HG03442 (cell line): ENCODE data around the gene NMRAL1.

Source experiments
- ATAC-seq: cut with Tn5 transposase; IDR thresholded peaks from one replicate; pipeline ENCODE4 v1.9.1; 2021; ENCODE audit warnings: mild to moderate bottlenecking, moderate library complexity; ENCODE audit not compliant: unreplicated experiment

Gene NMRAL1

DNA sequence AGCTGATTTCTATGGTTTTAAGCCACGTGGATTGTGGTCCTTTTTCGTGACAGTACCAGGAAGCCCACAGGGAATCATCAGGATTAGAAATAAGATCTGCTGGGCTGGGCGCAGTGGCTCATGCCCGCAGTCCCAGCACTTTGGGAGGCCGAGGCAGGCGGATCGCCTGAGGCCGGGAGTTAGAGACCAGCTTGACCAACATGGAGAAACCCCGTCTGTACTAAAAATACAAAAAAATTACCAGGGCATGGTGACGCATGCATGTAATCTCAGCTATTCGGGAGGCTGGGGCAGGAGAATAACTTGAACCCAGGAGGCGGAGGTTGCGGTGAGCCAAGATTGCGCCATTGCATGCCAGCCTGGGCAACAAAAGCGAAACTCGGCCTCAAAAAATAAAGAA, 6.5 kb downstream of the NMRAL1 start:
- ATAC-seq, result no peak

DNA sequence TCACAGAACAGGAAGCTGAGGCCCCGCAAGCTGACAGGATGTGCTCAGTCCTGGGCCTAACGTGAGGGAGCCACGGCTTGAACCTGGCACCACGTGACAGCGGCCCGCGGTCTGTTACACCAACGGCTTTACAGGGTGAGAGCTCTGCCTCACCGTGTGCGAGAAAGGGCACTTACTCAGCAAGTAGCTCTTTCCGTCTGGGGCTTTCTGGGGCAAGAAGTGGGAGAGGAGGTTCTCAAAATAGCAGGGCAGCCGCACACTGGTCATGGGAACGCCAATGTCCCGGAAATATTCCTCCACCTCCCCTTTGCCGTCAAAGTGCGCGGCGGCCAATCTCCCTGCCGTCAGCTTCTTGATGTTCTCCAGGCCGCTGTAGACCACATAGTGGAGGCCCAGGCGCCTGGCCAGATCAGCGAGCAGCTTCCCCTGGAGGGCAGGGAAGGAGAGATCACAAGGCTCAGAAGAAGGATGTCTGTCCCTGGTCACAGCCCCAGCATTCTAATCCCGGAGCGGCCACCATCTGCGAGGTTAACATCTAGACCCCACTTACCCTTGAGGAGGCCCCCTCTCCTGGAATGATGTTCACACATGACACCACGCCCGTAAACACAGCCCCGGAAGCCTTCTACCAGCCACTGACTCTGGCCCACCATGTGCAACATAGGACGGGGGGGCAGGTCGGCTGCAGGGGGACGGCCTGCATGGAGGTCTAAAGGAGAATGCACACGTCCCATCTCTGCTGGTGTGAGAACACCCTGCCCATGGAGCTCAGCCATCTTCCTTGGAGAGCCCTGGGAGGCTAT, 8.2 kb downstream of the NMRAL1 start:
- no peak for ATAC-seq

DNA sequence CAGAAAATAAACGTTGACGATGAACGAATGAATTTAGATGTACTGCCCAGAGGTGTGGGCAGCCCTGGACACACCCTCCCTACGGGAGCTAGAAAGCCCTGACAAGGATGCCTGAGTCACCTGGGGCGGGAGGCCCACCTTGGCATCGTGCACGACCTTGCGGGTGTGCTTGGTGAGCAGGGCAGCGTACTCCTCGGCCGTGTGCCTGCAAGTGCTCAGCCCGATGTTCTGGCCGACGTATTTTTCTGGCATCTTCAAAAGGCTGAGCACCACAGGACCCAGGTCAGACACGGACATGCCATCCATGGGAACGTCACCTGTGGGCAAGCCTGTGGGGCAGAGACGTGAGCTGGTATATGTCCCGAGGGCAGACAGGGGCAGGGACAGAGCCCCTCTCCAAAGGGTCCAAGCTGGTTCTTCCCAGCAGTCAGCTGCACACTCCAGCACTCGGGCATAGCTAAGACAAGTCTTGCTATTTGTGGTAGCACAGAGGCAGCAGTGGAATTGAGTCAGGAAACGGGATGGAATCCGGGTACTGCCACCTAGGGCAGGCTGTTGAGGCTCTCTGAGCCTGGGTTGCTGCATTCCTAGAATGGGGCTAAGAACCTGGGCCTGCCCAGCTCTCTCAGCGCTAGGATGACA, 10.8 kb downstream of the NMRAL1 start:
- no peak for ATAC-seq

DNA sequence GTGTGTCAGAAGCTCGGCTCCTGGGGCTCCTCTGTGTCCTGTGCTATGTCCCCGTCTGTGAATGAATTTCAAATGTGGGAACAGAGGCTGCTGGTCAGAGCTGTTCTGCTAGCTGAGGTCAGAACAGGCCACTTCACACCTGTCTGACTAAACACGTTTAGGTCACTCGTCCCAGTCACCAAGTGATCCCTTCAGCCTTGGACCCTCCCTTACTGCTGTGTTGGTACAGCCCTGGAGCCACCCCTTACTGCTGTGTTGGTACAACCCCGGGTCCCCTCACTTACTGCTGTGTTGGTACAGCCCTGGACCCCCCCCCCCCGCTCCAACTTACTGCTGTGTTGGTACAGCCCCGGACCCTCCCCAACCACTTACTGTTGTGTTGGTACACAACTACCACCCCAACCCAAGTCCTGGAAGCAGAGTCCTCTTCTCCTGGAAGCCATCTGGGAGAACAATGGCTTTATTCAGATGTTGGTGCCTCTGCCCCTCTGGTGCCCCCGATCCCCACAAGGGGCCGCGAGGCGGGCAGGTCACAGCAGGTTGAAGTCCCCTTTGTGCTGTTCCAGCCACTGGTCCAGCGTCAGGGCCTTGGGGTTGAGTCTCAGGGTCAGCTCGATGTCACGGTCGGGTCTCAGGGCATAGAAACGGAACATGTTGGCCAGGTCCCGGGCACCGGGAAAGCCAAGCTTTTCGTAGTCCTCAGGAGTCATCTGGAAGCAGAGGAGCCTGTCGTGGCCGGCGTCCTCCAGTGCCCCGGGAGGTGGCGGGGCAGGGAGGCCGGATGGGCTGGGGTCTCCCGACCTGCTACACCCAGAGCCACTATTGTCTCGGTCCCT, 13.0 kb downstream of the NMRAL1 start:
- no peak for ATAC-seq

DNA sequence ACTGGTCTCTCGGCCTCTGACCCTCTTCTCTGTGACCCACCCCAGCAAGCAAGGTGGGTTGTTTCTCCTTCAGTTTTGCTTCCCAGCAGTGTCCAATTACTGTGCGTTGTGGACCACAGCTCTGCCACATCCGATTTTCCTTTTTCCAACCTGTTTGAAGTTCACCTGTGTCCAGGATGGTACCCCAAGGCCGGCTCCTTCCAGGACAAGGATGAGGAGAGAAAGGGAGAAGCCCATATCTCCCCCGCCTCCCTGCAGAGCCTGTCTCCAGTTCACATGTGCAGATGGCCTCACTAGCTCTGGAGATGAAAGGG, 13.5 kb downstream of the NMRAL1 start:
- ATAC-seq, result no peak

DNA sequence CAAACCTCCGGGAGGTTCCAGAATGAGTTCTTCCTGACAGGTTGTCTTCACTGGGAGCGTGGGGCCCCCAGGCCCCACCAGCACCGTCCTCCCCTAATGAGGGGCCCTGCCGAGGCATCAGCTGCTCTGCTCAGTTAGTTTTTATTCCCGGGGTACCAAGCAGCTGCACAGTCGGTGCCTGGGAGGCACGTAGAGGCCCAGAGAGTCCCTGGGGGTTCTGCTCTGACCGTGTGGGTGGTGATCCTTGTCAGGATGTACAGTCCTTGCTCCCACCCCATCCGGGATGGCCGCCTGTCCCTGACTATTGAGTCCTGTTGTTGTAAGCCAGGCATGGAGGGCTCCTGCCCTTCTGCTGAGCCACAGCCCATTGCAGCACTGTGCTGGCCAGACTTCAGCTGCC, 18.5 kb downstream of the NMRAL1 start:
- no peak for ATAC-seq

DNA sequence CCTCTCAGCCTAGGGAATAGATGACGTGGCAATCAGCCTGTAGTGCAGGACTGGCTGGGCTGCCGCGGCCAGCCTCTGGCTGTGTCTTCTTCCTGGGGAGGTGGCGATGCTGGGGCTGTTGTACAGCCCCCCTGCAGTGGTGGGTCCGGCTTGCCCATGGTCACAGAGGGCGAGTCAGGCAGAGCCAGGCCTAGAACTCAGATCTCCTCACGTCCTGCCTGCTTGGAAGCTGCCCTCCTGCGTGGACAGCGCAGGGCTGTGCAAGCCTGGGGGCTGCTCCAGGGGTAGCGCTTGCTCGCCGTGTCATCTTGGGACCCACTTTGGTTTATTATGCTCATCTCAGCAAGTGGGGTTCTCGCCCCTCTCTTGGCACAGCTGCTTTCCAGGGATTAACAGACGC, 19.3 kb downstream of the NMRAL1 start:
- ATAC-seq, result no peak

DNA sequence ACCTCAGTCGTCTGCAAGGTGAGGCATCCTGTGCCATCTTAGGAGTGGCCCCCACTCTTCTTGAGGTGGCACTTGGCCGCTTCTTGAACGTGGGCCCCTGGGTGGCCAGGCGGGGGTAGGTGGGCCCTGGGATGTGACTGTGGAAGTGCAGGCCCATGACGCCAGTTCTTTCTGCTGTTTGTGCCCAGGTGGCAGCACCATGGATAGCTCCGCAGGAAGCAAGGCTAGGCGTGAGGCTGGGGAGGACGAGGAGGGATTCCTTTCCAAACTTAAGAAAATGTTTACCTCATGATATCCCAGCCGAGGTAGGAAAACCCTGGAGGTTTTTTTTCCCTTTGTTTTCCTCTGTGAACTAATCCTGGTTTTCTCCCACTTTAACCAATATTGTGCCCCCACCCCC, 19.8 kb downstream of the NMRAL1 start:
- ATAC-seq, result no peak

DNA sequence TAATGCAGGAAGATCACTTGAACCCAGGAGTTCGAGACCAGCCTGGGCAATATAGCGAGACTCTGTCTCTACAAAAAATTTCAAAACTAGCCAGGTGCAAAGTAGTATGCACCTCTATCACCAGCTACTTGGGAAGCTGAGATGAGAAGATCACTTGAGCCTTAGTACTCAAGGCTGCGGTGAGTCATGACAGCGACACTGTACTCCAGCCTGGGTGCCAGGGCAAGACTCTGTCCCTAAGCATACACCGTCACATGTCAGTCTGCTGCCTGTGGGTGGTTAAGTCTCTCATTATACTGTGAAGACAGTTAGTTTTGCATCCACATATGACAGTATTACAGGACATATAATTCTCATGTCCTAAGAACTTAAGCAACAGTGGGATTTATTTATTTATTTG, 21.8 kb downstream of the NMRAL1 start:
- no peak for ATAC-seq

DNA sequence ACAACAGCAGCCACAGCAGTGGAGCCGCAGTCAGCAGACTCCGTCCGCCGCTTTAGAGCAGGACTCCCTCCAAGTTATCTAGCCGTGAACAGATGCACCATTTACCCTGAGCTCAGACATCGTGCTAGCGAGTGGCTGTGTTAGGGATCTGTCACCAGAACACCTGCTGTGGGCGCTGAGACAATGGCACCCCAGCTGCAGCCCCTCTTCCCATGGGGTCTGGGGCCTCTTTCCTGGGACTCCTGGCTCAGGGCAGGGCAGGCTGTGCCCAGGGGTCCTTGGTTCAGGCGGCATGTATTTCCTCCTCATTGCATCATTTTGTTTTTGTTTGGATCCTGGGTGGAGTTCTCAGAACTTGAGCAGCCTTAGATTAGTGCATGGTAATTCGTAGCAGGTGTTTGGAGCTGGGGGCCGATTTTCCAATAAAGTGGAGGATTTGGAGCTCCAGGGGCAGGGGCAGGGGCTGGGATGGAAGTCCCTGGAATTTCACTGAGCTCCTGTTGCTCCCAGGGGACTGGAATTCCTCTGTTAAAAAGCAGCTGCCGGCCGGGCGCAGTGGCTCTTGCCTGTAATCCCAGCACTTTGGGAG, 23.4 kb downstream of the NMRAL1 start:
- no peak for ATAC-seq

DNA sequence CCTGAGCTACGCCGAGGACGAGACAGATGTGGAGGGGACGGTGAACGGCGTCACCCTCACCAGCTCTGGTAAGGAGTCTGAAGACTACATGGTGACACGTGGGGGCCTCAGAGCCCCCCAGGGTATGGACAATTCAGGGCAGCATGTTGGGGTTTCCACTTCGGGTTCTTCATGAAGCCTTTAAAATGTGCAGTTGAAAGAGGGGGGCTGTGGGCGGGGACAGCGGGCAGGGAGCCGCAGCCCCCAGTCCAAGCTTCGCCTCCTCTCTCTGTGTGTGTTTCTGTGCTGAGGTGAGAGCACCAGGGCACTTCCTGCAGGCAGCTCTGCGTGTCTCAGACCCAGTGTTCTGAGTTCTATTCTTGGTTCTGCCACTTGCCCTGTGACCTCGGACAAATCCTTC, 24.0 kb downstream of the NMRAL1 start:
- no peak for ATAC-seq

DNA sequence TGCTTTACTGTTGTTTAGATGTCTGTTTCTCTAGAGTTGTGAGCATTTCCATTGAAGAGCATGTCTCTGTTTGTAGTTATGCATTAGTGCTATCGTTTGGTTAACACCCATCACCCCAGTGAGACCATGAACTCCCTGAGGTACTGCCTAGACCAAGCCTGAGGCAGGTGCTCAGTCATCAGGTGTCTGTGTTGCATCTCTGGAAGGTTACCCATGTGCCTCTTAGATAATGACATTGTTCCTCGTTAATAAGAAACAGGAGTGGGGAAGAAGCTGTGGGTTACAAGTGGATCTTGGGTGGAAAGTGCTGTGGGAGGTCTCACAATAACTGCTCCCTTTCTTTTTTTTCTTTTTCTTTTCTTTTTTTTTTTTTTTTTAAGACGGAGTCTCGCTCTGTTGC, 30.4 kb downstream of the NMRAL1 start:
- ATAC-seq, result no peak

DNA sequence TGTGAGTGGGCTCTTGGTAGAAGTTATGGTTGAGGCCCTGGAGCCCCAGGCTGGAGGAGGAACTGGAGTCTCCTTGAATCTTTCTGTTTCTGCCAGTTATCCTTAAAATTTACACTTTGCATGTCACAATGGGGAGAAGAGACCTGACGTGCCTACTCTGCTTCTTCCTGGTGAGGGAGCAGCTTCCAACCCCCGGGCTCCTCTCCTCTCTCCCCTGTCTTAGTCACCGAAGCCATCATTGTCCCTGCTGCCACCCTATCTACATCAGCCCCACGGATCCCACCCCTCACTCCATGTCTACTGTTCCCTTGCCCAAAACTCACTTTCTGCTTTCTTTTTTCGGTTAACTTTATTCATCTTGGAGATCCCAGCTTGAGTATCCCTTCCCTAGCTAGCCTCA, 31.2 kb downstream of the NMRAL1 start:
- ATAC-seq, result no peak

DNA sequence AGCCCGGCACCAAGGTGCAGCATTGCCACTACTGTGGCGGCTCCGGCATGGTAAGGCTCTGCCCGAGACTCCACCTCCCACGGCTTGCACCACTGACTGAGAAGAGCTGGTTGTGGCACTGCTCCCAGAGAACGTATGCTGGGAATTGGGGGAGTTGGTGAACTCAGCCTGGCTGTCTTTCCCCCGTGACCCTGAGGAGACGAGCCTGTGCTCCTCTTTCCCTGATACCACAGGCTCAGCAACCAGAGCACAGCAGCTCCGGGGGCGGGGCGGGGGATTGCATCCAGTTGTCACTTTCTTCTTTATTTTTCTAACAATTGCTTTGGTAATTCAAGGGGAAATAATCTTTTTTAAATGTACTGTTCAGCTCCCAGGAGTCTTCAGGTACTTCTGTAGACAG, 32.1 kb downstream of the NMRAL1 start:
- ATAC-seq, result no peak

DNA sequence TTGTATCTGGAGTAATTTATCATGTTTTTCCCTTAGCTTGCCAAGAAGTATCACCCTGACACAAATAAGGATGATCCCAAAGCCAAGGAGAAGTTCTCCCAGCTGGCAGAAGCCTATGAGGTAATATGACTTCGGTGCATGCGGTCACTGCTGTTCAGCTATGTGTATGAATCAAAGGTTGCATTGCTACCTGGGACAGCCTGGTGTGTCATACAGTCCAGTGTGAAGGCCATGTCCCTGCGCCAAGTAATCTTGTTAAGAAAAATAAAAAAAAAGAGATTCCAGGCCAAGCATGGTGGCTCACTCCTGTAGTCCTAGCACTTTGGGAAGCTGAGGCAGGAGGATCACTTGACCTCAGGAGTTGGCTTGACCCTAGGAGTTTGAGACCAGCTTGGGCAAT, 37.1 kb downstream of the NMRAL1 start:
- no peak for ATAC-seq

DNA sequence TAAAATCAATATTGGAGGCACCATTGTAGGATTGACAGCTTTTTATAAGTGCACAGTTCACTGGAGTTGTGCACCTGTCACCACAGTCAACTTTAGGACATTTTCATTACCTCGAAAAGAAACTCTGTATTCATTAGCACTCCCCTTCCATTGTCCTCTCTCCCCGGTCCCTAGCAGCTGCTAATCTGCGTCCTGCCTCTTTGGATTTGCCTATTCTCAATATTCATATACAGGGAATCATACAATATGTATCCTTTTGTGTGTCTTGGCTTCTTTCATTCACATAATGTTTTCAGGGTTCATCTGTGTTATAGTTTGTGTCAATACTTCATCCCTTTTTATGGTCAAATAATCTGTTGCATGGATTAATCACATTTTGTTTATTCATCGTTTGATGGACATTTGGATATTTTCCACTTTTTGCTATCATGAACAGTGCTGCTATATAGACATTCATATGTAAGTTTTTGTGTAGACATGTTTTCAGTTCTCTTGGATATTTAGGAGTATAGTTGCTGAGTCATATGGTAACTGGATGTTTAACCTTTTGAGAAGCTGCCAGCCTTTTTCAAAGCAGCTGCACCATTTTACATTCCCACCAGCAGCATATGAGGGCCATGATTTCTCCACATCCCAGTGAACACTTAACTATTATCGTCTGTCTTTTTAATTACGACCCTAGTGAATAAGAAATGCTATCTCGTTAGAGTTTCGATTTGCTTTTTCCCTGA, 38.9 kb downstream of the NMRAL1 start:
- ATAC-seq, result no peak

DNA sequence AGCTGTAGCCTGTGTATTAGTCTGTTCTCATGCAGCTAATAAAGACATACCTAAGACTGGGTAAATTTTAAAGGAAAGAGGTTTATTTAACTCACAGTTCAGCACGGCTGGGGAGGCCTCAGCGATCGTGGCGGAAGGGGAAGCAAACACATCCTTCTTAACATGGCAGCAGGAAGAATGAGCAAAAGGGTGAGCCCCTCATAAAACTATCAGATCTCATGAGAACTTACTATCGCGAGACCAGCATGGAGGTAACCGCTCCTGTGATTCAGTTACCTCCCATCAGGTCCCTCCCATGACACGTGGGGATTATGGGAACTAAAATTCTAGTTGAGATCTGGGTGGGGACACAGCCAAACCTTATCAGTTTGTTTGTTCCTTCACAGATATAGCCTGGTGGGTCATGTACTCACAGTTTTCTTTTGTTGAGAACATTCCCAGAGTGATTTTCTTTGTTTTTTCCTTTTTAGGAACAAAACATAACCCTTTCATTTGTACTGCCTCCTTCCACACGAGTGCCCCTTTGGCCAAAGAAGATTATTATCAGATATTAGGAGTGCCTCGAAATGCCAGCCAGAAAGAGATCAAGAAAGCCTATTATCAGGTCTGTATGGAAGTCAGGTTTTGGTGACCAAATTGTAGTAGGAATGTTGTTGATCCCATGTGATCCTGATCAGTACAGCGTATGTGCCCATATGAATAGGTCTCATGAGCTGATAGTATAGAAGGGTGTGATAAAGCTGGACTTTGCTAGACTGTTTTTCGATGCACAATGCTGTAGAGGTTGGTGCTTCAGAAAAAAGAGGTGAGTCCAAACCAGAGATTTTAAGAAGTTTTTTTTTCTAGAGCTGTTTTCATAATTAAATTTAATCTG, 40.3 kb downstream of the NMRAL1 start:
- no peak for ATAC-seq

DNA sequence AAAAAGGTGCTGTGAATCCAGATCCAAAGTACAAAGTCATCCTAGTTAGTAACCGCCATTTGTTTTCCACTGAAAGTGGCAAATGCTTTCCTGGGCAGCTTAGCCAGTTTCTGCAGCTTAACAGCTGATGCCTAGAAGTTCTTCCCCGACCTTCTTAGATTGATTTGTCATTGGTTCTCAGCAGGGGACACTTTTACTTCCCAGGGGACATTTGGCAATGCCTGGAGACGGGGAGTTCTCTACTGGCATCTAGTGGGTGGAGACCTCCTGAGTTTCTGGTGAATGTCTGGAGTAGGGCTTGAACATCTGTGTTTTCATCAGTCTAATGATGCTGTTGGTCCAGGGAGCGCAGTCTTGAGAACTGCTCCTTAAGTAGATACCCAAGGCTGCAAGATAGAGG, 41.2 kb downstream of the NMRAL1 start:
- ATAC-seq, result no peak

DNA sequence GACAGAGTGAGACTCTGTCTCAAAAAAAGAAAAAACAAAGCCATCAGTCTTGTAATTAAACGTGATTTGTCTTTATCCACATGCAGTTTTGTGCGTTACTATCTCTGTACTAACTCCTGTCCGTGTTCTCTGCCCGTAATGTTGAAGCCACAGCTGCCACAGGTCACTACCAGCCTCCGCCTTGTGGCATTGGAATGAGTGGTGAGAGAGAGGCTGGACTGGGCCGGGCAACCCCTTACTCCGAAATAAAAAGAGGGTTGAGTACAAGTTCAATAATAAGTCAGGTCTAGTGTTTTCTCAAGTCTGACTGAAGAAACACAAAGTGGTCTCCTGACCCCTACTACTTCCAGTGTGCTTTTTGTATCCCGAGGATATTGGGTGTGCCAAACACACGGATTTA, 43.4 kb downstream of the NMRAL1 start:
- ATAC-seq, result no peak

DNA sequence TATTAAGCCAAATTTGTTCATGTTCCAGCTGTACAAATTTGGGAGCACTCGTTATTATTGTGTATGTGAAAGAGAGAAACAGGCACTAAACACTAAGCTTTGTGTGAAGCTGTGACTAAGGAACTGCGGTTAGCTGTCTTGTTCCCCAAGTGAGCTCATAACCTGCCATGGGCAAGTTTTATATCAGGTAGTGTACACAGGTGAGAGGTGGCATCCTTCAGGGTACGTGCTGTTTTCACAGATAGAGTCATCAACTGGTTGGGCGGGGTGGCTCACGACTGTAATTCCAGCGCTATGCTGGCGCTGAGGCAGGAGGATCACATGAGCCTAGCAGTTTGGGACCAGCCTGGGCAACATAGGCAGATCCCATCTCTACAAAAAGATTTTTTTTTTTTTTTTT, 45.9 kb downstream of the NMRAL1 start:
- ATAC-seq, result no peak
